Right lobe of liver (tissue), 4 donors: ENCODE data around the gene GAB1.

Experiments
- CTCF ChIP-seq, 4 donors: fragments of 200-600 bp in 3 of 4; fragments of 450-650 bp in 1 of 4; IDR thresholded peaks; one replicate each; pipeline versions ENCODE4 v1.5.1 to v1.8.0; 2016 to 2022; ENCODE audit warnings: antibody characterized with exemption in 4 of 4, mild to moderate bottlenecking in 2 of 4
- POLR2A ChIP-seq: fragments of 450-650 bp; IDR thresholded peaks from one replicate; pipeline ENCODE4 v1.6.1; 2017; ENCODE audit warnings: antibody characterized with exemption, mild to moderate bottlenecking
- donor health status: DM: no; HTN: no; CAD: no.
- donor health status: DM: no; HTN: no; CAD: no.
- donor health status: DM: no; HTN: yes; CAD: no.

GRCh38 chr4:143362349-143363046, 25.8 kb downstream of the GAB1 start:
- TF ChIP-seq POLR2A (no peak), CTCF (IDR thresholded peaks at IDR 0.05) (no peak)
